GM21360 (cell line): ENCODE results near the gene PPP1R13B.

ENCODE experiments used
- ATAC-seq: cut with Tn5 transposase; IDR thresholded peaks from one replicate; pipeline ENCODE4 v1.9.1; 2021; ENCODE audit warnings: mild to moderate bottlenecking, moderate library complexity; ENCODE audit not compliant: unreplicated experiment

The PPP1R13B gene

DNA sequence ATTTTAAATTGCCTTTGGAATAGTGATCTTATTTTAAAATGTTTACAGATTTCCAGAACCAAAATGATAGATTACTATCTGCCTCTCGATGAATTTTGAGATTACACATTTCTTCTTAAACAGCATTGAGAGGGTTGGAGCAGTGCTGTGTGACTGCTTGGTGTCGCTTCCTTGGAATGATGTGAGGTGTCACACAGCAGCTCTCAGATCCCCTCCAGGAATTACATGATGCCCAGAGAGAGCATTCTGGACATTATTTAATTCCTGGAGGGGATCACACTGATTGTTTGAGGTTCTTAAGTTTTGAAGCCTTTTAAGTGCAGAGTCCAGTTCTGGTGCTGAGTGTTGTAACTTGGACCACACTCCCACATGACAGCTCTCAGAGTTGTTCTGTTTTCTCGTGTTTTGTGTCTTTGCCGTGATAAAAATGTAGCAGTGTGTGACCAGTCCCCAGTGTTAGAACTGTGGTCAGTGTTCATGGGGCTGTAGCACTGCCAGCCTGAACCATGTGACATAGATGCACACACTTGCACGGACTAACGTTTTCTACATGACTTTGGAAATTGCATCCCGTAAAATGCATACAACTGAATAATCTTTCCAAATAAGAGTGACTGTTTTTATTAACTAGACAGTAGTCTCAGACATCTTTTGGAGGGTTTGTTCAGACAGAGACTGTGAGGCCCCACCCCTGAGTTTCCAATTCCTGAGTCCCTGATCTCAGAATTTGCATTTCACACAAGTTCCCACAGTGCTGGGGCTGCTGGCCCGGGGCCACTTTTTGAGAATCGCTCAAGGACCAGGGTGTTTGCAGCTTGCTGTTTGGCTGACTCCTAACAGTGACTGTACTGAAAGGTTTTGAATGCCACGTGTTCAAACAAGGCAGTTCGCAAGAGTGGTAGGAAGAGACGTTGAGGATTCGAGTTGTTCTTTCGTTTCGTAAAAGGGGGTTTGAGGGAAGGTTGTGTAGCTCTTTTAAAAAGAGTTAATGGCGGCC is 158.2 kb downstream of the PPP1R13B start:
- no peak for ATAC-seq

DNA sequence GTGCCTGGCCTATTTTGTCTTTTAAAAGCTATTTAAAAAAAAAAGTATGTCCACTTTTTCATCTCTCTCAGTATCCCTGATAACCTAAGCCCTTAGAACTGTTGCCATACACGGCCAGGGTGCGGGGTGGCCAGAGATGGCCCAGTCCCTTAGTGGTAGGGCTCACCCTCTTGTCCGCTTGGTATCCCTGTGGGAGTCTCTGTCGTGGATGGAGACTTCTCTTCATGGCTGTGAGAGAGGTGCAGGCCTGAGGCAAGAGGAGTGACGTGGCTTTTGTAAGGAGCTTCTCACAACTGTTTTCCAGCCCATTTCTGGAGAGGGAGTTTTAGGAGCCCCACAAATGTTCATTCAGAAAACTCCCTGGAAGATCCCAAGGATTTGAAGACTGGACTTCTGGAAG is 158.9 kb downstream of the PPP1R13B start:
- no peak for ATAC-seq

DNA sequence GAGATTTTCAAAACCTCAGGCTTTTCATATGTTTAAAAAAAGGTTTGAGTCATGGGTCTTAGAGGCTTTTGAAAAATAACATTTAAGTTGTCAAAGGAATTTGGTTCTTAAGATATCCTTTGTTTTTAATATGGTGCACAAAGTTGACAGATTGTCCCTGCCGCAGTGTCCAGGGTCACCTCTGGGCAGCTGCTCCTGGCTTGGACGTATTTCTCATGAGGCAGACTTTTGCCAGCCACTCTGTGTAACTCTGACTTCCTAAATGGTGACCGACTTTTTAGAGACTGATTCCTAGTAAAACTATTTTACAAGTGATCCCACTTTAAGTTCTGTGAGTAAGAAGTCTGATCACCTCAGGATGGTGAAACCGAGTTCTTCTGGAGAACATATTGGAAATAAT is 159.7 kb downstream of the PPP1R13B start:
- ATAC-seq: no peak

DNA sequence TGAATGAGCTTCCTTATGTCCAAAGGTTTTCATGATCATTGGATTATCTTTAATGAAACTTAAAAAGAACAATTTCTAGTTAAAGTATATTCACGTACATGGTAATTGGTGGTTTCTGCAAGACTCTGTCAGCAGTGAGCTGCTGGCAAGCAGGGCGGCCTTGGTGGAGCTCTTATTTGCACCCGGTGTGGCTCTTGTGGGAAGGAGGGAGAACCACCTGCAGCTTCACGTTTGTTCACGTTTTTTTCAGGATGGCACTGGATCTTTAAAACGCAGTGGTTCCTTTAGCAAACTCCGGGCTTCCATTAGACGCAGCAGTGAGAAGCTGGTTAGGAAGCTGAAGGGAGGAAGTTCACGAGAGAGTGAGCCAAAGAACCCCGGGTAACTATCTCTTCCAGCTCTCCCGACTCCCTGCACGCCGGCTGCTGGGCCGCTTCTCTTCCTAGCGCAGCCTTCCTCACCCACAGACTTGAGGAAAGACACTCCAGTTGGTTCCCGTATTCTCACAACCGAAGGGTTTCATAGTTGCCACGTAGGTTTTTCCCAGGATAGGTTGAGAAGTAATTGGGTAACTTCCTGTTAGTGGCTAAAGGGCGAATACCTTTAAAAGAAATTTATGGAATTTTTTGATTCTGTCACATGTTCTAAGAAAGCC is 160.4 kb downstream of the PPP1R13B start:
- no peak for ATAC-seq

DNA sequence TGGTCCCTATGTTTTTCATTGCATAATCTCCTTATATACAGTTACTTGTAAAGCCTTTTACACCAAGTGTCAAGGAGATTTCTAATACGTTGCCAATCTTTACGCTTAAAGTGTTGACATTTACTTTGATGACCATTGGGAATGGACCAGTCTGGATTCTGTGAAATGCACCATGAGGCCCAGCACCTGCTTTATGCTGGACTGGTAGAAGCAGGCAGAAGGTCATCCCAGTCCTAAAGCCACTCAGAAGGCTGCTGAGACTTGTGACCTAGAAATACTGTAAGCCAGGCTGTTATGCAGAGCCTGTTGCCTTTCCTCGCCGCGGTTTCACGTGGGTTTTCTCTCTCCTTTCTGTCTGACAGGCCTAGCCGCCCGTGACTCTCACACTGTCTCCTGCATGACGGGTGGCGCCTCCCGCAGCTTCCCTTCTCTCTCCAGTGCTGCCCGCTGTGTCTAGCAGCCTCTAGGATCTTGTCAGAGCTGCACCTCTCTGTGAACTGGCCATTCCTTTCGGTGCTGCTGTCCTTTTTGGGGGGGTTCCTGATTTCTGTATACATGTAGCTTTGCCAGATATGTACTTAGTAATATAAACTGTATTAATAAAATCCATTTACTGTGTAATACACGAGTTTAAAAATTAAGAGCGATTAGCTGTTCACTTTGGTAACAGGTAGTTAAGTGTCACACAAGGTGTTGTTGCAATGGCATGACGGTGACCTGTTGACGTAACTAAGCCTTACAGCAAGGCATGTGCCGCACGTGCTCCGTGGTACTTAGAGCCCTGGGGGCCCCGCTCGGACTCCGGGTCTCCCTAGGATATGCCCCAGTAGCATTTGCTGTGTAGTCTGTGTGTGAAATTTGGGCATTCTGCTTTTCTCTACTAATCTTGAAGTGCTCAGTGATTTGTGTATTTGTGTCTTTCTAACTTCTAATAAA is 161.8 kb downstream of the PPP1R13B start:
- no peak for ATAC-seq

DNA sequence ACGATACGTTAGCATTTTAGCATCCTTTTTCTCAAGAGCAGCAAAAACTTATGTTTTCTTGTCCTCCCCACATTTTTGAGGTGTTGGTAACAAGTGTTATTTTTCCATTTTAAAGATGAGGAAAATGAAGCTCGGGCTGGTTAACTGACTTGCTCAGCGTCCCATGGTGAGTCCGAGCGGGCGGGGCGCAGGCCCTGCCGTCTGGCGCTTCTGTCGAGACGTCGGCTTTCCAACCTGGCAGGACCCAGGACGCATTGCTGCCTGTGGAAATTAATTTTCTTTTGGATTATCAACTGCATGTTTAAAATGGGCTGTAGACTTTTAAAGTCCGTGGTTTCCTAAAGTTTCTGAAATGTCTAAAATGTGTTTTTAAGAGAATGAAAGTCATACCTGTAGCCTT is 162.5 kb downstream of the PPP1R13B start:
- ATAC-seq: no peak

DNA sequence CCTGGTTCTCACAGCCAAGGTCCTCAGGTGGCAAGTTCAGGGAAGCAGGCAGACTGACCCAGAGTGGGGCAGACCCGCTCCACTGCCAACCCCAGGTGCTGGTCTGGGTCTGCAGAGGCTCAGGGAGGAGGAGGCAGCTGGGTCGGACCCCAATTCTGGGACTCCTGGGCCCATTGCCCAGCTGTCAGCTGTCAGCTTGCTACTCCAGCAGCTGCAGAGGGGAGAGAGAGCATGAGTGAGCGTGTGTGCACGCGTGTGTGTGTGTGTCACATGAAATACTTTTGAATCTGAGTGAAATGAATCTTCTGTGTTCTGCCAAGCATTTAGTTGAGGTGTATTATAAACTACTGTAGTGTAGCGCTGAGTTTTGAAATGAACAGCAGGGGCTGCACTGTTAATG is 162.9 kb downstream of the PPP1R13B start:
- no peak for ATAC-seq
